H4 (cell line): ENCODE measurements around the gene CASK. TPM values are rescaled to one million over a fixed set of nuclear protein-coding genes. Genes with fewer than 3 reads are reported as not detected.
A peak's percentile ranks its signal among the peaks of the same experiment; 100 is the strongest.

ENCODE experiments used
- DNase-seq: peaks from one replicate; pipeline ENCODE4 v3.0.0-alpha.2; 2015; ENCODE audit warnings: low spot score
- total RNA-seq: library from RNA; depleted of rRNA; stranded (reverse); fragments of >200 nt; shearing (Covaris generic); gene quantifications from 2 replicates; pipeline ENCODE4 v1.2.3, GENCODE V29; 2014

CASK gene
- total RNA-seq, 1 experiment from 2014 or later, result 21.7 TPM

GRCh38 chrX:41580423-41581064, 342.8 kb downstream of the CASK start:
- DNase-seq, result peak; percentile 10

GRCh38 chrX:41563876-41564275, 359.5 kb downstream of the CASK start:
- no peak for DNase-seq

GRCh38 chrX:41561045-41561444, 362.3 kb downstream of the CASK start:
- DNase-seq, result peak; percentile 86

- DNase-seq, result peak; percentile 69
Observed at GRCh38 chrX:41559235-41560052, 363.9 kb downstream of the CASK start.

GRCh38 chrX:41558531-41558930, 364.8 kb downstream of the CASK start:
- DNase-seq, result no peak

GRCh38 chrX:41556958-41557357, 366.4 kb downstream of the CASK start:
- DNase-seq, result no peak

GRCh38 chrX:41553688-41554087, 369.7 kb downstream of the CASK start:
- no peak for DNase-seq

- DNase-seq, result no peak
Observed at GRCh38 chrX:41548411-41548810, 374.9 kb downstream of the CASK start.

GRCh38 chrX:41543668-41544067, 379.7 kb downstream of the CASK start:
- DNase-seq, result no peak

- DNase-seq, result no peak
Observed at GRCh38 chrX:41543025-41543424, 380.3 kb downstream of the CASK start.

- DNase-seq, result no peak
Observed at GRCh38 chrX:41542536-41542935, 380.8 kb downstream of the CASK start.

GRCh38 chrX:41542135-41542534, 381.2 kb downstream of the CASK start:
- DNase-seq, result peak; percentile 6

- DNase-seq, result no peak
Observed at GRCh38 chrX:41541386-41541785, 382.0 kb downstream of the CASK start.

GRCh38 chrX:41538707-41539106, 384.6 kb downstream of the CASK start:
- DNase-seq, result no peak

GRCh38 chrX:41530085-41530484, 393.3 kb downstream of the CASK start:
- no peak for DNase-seq

GRCh38 chrX:41529221-41529620, 394.1 kb downstream of the CASK start:
- DNase-seq, result no peak

GRCh38 chrX:41528784-41529183, 394.6 kb downstream of the CASK start:
- no peak for DNase-seq

GRCh38 chrX:41526925-41527324, 396.4 kb downstream of the CASK start:
- no peak for DNase-seq

- no peak for DNase-seq
Observed at GRCh38 chrX:41526271-41526670, 397.1 kb downstream of the CASK start.

GRCh38 chrX:41522671-41523070, 400.7 kb downstream of the CASK start:
- no peak for DNase-seq

GRCh38 chrX:41522081-41522480, 401.3 kb downstream of the CASK start:
- DNase-seq, result no peak

- no peak for DNase-seq
Observed at GRCh38 chrX:41519468-41519867, 403.9 kb downstream of the CASK start.

GRCh38 chrX:41518841-41519220, 404.5 kb downstream of the CASK start:
- DNase-seq, result peak; percentile 17
